ENCODE measurements around the gene SLC10A6.

The SLC10A6 gene

GRCh38 chr4:86833615-86834014 is 15.6 kb downstream of the SLC10A6 start:
- FAIRE-seq, result no peak
- no peak for DNase-seq (ENCODE audit: insufficient read length, low spot score)
- TF ChIP-seq POLR2A (IDR thresholded peaks at IDR 0.05; ENCODE audit: low read depth, low read length), result no peak

- FAIRE-seq, result peak; percentile 66
Measured at GRCh38 chr4:86831262-86832130, 17.7 kb downstream of the SLC10A6 start.

GRCh38 chr4:86825511-86825910 is 23.7 kb downstream of the SLC10A6 start:
- DNase-seq (ENCODE audit: insufficient read length, low spot score) (no peak), FAIRE-seq (no peak)

More at GRCh38 chr4:86831262-86832130, 17.7 kb downstream of the SLC10A6 start:
- DNase-seq (ENCODE audit: insufficient read length, low spot score), result peak; percentile 20
- no peak for TF ChIP-seq POLR2A (IDR thresholded peaks at IDR 0.05; ENCODE audit: low read depth, low read length)

GRCh38 chr4:86822136-86822535 is 27.0 kb downstream of the SLC10A6 start:
- TF ChIP-seq POLR2A (IDR thresholded peaks at IDR 0.05; ENCODE audit: low read depth, low read length), result no peak
- FAIRE-seq (no peak), DNase-seq (ENCODE audit: insufficient read length, low spot score) (no peak)

More at GRCh38 chr4:86825511-86825910, 23.7 kb downstream of the SLC10A6 start:
- no peak for TF ChIP-seq POLR2A (IDR thresholded peaks at IDR 0.05; ENCODE audit: low read depth, low read length)

GRCh38 chr4:86821151-86821550 is 28.0 kb downstream of the SLC10A6 start:
- FAIRE-seq, result no peak
- no peak for TF ChIP-seq POLR2A (IDR thresholded peaks at IDR 0.05; ENCODE audit: low read depth, low read length)

GRCh38 chr4:86819561-86819960 is 29.6 kb downstream of the SLC10A6 start:
- no peak for FAIRE-seq
- DNase-seq (ENCODE audit: insufficient read length, low spot score), result no peak
- no peak for TF ChIP-seq POLR2A (IDR thresholded peaks at IDR 0.05; ENCODE audit: low read depth, low read length)

More at GRCh38 chr4:86821151-86821550, 28.0 kb downstream of the SLC10A6 start:
- no peak for DNase-seq (ENCODE audit: insufficient read length, low spot score)

GRCh38 chr4:86818841-86819240 is 30.3 kb downstream of the SLC10A6 start:
- no peak for FAIRE-seq
- TF ChIP-seq POLR2A (IDR thresholded peaks at IDR 0.05; ENCODE audit: low read depth, low read length), result no peak
- DNase-seq (ENCODE audit: insufficient read length, low spot score), result no peak

GRCh38 chr4:86818211-86818610 is 31.0 kb downstream of the SLC10A6 start:
- DNase-seq (ENCODE audit: insufficient read length, low spot score) (no peak), FAIRE-seq (no peak)
- TF ChIP-seq POLR2A (IDR thresholded peaks at IDR 0.05; ENCODE audit: low read depth, low read length), result no peak

- no peak for DNase-seq (ENCODE audit: insufficient read length, low spot score)
- no peak for FAIRE-seq
- TF ChIP-seq POLR2A (IDR thresholded peaks at IDR 0.05; ENCODE audit: low read depth, low read length), result no peak
Measured at GRCh38 chr4:86816501-86817273, 32.5 kb downstream of the SLC10A6 start.

GRCh38 chr4:86815653-86816052 is 33.5 kb downstream of the SLC10A6 start:
- no peak for TF ChIP-seq POLR2A (IDR thresholded peaks at IDR 0.05; ENCODE audit: low read depth, low read length)
- DNase-seq (ENCODE audit: insufficient read length, low spot score) (no peak), FAIRE-seq (no peak)

- DNase-seq (ENCODE audit: insufficient read length, low spot score) (no peak), FAIRE-seq (no peak)
- no peak for TF ChIP-seq POLR2A (IDR thresholded peaks at IDR 0.05; ENCODE audit: low read depth, low read length)
Measured at GRCh38 chr4:86810847-86811246, 38.3 kb downstream of the SLC10A6 start.

GRCh38 chr4:86809809-86810208 is 39.4 kb downstream of the SLC10A6 start:
- TF ChIP-seq POLR2A (IDR thresholded peaks at IDR 0.05; ENCODE audit: low read depth, low read length), result no peak
- DNase-seq (ENCODE audit: insufficient read length, low spot score) (no peak), FAIRE-seq (no peak)

GRCh38 chr4:86791126-86791525 is 58.1 kb downstream of the SLC10A6 start:
- FAIRE-seq (no peak), DNase-seq (ENCODE audit: insufficient read length, low spot score) (no peak)
- no peak for TF ChIP-seq POLR2A (IDR thresholded peaks at IDR 0.05; ENCODE audit: low read depth, low read length)

GRCh38 chr4:86788826-86789225 is 60.4 kb downstream of the SLC10A6 start:
- FAIRE-seq (no peak), DNase-seq (ENCODE audit: insufficient read length, low spot score) (no peak)
- TF ChIP-seq POLR2A (IDR thresholded peaks at IDR 0.05; ENCODE audit: low read depth, low read length), result no peak

Measured in H54 (cell line).